Activated T-cell treated with anti-CD3 and anti-CD28 coated beads for 24 hours (primary cell): ENCODE results near the gene SYF2.
"Not testable (repeated sequence)": the region's sequence is repeated elsewhere in the genome, so short reads cannot be mapped to it uniquely, and the experiment has no call there.

ENCODE experiments used
- DNase-seq: peaks from one replicate; pipeline ENCODE4 v3.0.0-alpha.2; 2020; ENCODE audit warnings: low read depth

The SYF2 gene

DNA sequence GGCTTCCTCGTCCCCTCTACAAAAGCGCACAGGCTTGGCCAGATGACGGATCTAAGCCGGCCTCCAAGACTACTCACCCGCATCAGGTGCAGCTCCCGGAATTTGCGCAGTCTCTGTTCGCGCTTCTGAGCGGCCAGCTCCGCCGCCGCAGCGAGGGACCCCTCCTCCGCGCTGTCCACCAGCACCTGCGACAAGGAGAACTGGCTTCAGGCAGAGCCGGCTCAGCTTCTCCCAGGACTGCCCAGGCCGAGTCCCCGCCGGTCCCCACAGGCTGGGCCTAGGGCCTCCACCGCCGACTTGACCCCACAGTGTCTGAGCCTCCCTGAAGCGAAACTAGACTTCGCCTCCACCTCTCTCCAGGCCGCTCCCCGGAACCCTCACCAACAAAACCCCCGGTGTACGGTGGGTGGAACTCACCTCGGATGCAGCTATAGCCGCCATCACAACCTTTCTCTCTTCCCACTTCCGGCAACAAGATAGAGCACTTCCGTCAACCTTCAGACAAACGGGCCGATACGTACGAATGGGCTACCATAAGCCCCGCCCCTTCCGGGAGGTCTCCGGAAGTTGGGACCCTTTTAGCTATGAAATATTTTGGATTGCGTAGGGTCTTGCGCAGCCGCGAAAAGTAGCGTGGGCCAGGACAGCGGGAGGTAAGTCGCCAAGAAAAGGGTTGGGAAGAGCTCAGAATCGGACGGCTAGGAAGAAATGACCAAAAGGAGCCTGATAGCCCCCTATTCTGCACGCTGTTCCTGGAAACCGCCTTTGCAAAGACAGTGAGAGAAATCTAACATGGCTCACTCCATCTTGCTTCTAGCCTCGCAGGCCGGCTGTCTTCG is at the start of gene SYF2:
SYF2 (minus strand) TSS at position 476 of the 839 bp plus-strand sequence; CDS start at position 441, 35 bp downstream.
- DNase-seq, result peak; percentile 85

DNA sequence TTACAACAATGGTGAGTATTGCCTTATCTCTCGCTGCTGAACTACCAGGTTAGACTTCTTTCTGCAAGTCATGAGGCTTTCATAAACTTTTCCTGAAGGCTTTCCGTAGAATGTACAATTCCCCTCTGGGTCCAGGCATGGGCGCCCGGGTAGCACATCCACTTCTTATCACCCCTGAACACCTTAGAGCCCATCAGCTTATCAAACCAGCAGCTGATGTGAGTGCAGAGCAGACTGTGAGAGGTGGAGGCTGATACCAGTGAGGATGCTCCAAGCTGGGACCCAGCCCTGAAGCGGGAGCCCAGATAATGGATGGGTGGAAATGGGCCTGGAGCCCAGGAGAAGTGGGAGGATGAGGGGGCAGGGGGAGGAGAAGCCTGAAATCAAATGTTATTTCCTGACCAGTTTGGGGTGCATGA is 47.4 kb upstream of the SYF2 start:
- DNase-seq, result not testable (repeated sequence)

DNA sequence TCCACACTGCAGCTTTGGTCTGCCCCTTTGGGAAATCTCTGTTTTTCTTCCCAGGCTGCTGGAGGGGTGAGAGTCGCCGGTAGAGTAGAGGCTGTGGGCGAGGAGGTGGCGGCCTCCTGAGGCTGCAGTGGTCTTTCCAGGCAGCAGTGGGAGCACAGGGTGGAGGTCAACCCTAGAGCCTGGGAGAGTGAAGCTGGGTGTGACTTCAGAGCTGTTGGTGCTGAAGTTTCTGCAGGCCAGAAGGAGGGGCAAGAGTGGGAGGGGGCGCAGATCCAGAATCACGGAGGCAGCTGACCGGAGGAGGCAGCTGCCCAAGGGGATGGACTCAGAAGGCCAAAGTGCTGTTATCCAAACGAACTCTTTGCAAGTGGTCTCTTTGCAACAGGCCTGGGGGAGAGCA is 46.5 kb upstream of the SYF2 start:
- DNase-seq, result not testable (repeated sequence)

DNA sequence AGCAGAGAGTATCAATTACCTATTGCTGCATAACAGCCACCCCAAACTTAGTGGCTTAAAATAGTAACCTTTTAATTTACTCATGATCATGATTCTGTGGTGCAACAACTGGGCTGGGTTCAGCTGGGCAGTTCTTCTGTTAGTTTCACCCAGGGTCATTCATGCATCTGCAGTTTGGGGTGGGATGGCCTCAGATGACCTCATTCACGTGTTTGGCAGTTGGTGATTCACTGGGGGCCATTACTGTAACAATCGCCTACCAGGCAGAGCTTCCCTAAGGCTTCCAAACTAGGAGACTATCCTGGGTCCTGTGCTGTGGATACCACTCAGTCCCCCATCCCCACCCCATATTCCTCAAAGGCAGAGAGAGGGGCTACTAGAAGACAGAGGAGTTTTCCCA is 46.1 kb upstream of the SYF2 start:
- not testable (repeated sequence) for DNase-seq

DNA sequence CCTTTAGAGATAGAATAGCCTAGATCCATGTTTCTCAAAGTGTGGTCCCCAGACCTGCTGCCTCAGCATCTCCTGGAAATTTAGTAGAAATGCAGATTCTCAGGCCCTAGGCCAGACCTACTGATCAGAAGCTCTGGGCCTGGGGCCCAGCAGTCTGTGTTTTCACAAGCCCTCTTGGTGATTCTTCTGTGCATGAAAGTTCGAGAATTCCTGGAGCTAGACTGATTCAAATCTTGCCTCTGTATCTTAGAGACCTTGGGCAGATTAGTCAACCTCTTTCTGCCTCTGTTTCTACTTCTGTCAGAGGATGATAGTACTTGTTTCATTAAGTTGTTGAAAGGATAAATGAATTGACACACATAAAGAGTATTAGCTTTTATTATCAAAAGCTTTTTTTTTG is 45.0 kb upstream of the SYF2 start:
- not testable (repeated sequence) for DNase-seq

DNA sequence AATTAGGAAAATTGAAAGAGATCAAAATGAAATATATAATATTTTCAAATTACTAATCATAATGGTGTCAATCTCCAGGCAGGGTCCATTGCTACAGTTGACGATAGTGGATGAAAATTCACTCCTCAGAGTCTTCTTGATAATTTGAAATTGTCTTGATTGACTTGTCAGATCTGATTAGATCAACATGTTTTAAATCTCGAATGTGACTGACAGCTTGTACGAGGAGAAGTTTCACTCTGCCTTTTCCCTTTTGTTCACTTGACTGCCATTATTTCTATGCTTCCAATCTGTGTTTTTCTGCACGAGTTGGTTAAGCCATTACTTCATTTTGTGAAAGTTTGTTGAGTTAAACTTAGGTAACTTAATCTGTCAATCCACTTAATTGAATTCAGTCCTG is 43.3 kb upstream of the SYF2 start:
- not testable (repeated sequence) for DNase-seq

DNA sequence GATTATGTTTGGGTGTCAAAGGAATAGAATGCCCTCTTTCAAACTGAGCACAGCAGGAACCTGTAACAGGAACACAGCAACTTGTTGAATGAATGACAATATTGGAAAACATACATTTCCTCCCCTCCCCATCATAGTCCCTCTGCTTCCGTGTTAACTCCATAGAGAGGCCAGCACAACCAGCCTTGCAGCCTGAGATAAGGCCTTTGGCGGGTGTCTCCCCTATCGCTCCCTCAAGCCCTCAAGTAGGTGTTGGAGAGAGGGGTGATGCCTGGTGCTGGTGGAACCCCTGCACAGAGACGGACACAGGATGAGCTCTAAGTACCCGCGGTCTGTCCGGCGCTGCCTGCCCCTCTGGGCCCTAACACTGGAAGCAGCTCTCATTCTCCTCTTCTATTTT is 39.9 kb upstream of the SYF2 start, which contains the start of gene RHD:
RHD (plus strand) TSS at position 272 of the 400 bp plus-strand sequence; CDS start at position 311, 39 bp downstream.
- DNase-seq, result not testable (repeated sequence)

DNA sequence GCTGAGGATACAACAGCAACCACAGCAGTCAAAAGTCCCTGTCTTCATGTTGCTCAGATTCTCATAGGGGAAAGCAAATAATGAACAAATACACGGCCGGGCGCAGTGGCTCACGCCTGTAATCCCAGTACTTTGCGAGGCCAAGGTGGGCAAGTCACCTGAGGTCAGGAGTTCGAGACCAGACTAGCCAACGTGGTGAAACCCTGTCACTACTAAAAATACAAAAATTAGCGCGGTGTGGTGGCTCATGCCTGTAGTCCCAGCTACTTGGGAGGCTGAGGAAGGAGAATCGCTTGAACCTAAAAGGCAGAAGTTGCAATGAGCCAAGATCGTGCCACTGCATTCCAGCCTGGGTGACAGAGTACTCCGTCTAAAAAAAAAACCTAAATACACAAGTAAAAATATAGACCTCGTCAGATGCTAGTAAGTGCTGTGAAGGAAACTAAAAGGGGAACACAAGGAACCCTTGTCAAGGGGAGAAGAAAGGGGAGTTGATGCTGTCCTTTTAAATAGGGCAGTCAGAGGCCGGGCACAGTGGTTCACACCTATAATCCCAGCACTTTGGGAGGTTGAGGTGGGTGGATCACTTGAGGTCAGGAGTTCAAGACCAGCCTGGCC is 36.0 kb upstream of the SYF2 start:
- not testable (repeated sequence) for DNase-seq

DNA sequence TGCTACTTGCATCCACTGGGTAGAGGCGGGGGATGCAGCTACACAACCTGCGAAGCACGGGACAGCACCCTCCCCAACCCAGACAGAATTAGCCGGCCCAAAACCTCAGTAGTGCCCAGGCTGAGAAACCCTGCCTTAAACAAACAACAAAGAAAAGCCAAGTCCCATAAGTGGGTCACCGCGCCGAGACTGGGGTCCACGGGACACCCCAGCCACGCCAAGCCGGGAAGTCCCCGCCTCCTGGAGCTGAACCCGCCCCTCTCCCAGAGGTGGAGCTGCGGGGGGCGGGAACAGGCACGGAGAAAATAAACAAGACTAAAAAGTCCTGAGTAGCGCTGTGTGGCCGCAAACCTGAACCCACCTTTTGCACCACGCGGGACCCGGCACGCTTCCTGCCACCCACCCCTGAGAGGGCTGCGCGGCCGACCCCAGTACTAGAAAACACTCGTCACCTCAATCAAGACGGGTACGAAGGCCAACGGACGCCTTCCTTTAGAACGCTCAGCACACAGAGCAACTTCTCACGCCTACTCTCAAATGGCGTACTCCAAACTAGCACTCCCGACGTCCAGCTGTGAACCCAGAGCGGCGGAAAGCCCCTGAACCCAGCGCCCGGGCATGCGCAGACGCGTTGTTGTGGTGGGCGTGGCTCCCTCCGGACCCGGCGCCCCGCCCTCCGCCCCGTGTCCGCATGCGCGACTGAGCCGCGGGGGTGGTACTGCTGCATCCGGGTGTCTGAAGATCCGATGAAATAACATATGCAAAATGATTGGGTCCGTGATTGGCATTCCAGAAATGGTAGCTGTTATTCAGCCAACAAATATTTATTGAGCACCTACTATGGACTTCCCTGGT is 35.2 kb upstream of the SYF2 start:
- DNase-seq, result peak; percentile 88

DNA sequence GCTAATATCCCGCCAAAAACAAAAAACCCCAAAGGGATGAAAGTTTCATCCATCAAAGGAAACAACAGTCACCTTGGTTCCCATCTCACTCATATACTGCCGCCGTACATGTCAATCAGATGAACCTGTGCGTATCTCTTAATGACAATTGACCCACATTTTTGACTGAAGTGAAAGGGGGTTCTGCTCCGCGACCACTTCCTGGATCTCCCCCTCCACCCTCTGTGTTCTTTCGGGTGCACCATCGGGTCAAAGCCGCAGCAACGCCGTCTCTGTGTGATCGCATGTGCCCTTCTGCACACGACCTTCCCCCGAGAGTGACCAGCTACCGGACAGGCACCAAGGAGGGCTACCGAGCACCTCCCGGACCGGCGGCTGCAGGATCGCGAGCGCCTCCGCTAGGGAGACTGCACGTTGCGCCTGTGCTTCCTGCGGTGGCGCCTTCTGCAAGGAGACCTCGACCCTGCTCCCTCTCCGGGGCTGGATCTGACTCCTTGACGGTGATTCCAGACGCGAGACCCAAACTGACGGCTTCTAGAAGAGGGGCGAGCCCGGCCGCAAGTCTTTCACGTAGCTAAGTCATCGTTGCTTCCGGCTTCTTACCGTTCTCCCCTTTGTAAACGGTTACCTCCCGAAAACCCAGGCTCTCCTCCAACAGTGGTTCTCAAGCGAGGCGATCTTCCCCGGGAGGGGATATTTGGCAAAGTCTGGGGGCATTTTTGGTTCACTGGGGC is 34.4 kb upstream of the SYF2 start:
- not testable (repeated sequence) for DNase-seq

DNA sequence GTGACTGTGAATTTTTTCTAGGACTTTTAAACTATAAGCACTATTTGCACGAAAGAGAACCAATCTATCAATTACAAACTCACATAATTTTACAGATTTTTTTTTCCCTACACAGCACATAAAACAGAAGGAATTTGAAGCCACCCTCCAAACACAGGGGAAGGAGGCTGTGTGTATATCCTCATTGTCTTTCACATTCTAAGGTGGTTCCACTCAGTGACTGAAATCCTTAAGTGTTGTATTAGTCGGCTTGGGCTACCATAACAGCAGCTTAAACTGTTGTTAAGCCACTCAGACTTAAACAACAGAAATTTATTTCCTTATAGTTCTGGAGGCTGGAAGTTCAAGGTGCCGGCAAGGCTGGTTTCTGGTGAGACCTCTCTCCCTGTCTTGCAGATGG is 28.0 kb upstream of the SYF2 start:
- DNase-seq, result not testable (repeated sequence)

DNA sequence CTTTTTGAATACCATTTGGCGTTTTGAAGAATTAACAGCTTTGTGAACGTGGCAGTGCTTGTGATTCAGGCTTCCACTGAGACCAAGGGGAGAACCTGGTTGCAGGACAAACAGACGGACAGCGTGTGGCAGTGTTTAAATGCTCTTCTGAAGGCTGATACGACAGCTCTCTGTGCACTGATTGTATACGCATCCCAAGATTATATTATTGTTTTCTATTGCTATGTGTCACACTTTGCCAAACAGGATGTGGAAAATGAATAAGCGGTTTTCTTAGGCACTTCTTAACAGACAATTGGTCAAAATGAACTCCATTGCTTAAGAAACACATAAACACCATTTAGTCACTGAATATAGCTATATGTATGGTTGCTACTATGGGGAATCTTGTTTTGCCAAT is 27.5 kb upstream of the SYF2 start:
- DNase-seq, result not testable (repeated sequence)

DNA sequence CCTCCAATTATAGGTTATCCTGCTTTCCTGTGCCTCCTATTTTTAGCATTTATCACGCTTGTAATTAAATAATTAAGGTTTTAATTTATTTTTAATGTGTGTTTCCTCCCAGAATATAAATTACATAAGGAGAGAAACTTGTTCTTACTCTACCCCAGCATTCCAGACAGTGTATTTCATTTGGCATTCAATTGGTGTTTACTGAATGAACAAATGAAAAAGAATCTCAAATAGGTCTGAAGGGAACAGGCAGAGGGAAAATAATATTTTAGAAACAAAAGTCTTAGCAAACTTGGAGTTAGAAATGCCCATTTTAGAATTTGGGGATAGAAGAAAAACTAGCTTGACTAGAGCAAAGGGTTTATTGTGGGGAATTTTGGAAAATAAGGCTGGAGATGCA is 24.9 kb upstream of the SYF2 start:
- DNase-seq, result no peak

DNA sequence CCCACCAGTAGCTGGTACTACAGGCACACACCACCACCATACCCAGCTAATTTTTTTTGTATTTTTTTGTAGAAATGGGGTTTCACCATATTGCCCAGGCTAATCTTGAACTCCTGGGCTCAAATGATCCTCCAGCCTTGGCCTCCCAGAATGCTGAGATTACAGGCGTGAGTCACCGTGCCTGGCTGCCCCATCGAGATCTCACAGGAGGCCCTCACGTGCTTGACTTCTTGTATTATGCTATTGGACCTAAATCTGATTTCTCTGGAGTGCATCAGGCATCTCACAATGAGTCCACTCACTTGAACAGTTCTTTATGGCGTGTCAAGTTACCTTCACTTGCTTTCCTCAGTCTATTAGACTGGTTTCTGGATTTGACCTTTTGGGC is 24.3 kb upstream of the SYF2 start:
- no peak for DNase-seq

DNA sequence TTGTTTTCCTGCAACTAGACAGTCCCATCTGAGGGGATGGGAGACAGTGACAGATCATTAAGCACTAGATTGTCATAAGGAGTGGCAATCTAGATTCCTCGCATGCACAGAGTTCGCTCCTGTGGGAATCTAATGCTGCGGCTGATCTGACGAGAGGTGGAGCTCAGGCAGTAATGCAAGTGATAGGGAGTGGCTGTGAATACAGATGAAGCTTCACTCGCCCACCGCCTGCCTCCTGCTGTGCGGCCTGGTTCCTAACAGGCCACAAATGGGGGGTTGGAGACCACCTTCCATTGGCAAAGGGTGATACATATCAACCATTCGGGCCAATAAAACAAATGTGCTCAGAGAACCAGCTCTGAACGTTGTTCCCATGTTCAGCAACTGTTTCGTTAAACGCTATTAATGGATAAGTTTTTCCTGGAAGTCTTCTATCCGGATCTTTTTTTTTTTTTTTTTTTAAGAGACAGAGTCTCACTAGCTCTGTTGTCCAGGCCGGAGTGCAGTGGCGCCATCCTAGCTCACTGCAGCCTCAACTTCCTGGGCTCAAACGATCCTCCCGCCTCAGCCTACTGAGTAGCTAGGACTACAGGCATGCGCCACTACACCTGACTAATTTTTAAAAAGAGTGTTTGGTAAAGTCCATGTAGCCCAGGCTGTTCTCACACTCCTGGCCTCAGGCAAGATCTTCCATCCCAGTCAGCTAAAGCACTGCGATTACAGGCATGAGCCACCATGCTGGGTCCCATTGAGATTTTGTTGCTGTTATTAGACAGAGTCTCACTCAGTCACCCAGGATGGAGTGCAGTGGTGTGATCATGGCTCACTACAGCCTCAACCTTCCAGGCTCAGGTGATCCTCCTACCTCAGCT is 23.6 kb upstream of the SYF2 start:
- no peak for DNase-seq

DNA sequence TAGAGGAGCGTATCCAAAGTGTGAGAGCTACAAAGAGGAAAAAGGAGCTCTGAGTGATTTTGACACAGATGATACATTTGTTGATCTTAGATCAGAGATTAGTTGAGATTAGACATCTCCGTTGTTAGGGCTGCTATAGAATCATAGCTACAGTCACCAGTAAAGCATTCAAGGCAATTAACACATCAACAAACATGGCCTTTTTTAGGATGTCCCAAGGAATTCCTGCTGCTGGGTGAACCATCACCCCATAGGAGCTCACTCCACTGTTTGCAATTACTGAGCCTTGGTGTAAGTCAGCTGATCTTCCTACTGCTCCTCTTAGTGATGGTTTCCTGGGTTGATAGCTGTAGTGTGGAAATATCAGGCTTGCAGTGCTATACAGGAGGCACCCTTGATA is 21.6 kb upstream of the SYF2 start:
- DNase-seq, result no peak

DNA sequence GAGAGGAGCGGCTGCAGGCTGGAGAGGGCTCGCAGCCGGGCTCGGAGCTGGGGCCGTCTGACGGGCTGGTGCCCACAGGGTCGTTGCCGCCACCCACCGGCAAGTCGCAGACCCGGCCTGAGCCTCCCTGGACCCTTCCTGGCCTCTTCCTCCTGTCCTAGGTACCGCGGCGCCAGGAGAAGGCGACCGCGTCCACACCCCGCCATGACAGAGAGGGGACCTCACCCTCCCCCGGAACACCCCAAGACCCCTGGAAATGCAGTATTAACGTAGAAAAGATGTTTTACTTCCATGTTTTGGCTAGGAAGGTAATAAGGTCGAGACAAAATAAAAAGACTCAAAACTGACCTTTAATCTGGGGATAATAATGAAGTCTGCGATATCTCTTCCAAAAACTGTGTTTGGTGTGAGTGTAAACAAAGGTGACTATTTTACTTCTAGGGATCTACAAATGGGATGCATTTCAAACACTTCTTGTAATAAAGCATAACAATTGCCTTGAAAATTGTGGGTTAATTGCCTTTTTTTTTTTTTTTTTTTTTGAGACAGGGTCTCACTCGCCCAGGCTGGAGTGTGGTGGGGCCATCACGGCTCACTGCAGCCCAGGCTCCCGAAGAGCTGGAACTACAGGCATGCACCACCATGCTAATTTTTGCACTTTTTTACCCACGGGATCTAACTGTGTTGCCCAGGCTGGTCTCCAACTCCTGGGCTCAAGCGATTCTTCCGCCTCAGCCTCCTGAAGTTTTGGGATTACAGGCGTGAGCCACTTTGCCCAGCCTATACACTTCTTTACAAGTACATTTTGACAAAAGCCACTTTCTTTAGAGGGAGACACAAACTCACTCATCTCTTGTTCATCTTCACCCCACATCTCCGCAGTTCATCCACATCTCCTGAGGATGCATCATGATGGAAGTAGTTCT is 15.8 kb upstream of the SYF2 start:
- DNase-seq, result no peak

DNA sequence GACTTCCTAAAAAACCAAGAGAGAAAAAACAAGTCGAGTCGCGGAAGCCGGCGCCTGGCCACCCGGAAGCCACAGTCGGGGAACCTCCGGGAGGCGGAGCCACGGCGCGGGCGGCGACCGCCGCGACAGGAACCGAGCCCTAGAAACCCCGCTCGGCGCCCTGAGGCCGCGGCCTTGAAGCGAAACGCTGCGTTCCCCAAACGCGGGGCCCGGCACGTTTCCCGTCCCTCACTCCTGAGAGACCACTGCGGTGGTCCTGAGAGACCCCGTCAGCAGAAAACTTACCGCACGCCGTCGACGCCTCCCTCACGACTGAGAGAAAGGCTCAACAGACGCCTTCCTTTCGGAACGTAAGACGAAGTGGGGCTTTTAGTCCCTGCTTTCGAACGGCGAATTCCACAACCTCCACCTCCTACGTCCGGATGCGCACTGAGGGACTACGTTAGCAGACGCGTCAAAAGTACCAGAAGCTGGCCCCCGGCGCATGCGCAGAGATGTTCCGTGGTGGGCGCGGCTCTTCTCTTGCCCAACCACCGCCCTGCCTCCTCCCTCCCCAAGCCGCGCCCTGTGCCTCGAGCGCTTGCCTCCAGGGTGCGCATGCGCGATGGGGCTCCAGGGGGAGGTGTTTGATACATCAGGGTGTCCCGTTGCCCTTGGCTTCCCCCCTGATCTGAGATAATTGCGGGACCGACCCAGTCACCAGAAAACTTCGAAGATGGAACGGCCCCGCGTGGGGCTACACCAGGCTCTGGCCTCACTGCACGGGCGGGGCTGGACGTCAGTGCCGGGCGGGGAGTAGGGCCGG is 14.9 kb upstream of the SYF2 start, which contains the start of gene RSRP1:
RSRP1 (minus strand) TSS at position 431 of the 805 bp plus-strand sequence. CDS start 491 bp downstream, outside the sequence.
- DNase-seq, result peak; percentile 99

DNA sequence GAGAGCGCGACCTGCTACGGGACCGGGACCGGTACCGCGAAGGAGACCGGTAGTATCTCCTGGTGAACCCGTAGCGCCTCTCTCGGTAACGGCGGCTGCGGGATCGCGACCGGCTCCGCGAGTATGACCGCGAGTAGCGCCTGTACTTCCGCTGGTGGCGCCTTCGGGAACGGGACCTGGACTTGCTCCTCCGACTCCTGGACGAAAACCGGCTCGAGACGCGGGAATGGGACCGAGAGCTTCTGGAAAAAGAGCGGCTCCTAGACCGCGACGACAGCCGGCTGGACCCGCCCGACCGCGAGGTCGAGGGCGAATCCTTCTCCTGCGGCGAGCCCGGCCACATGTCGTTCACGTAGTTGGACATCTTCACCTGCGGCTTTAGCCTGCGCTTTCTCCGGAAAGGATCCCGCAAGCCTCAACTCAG is 14.3 kb upstream of the SYF2 start:
- DNase-seq, result no peak
